ENCODE measurements around the gene SLC9A4. TPM values are rescaled to one million over a fixed set of nuclear protein-coding genes. Genes with fewer than 3 reads are reported as not detected.
"Not testable (repeated sequence)": the region's sequence is repeated elsewhere in the genome, so short reads cannot be mapped to it uniquely, and the experiment has no call there.

The SLC9A4 gene
- total RNA-seq, 2 experiments from 2014 or later, result 0.06 TPM; not detected in 1

- POLR2A ChIA-PET, result no interaction called here
- CTCF ChIA-PET, result no interaction called here
Measured at GRCh38 chr2:102522890-102523289, 49.9 kb downstream of the SLC9A4 start.

GRCh38 chr2:102523651-102524050, 50.6 kb downstream of the SLC9A4 start:
- ChIA-PET CTCF (no interaction called here), POLR2A (no interaction called here)

DNA sequence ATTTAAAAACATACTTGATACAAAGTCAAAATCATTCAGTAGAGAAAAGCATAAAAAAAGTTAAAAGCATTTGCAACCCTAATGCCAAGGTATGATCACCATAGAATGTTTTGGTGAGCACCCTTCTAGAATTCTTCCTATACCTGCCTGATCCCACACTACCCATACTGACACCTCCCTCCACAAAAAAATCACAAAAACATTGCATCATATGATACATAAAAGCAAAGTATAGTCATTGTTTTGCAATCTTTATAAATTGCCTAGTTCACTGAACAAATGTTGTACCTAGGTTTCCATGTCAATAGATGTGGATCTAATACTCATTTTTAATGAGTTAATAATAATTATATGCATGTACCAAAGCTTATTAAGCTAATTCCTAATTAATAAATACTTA, 54.1 kb downstream of the SLC9A4 start:
- ChIA-PET CTCF (no interaction called here), POLR2A (no interaction called here)

GRCh38 chr2:102538491-102538890, 65.5 kb downstream of the SLC9A4 start:
- POLR2A ChIA-PET, result no interaction called here

GRCh38 chr2:102540882-102541281, 67.9 kb downstream of the SLC9A4 start:
- POLR2A ChIA-PET, result no interaction called here
- CTCF ChIA-PET, result no interaction called here

More at GRCh38 chr2:102538491-102538890, 65.5 kb downstream of the SLC9A4 start:
- CTCF ChIA-PET, result no interaction called here

- CTCF ChIA-PET, result no interaction called here
Measured at GRCh38 chr2:102544182-102544581, 71.2 kb downstream of the SLC9A4 start.

DNA sequence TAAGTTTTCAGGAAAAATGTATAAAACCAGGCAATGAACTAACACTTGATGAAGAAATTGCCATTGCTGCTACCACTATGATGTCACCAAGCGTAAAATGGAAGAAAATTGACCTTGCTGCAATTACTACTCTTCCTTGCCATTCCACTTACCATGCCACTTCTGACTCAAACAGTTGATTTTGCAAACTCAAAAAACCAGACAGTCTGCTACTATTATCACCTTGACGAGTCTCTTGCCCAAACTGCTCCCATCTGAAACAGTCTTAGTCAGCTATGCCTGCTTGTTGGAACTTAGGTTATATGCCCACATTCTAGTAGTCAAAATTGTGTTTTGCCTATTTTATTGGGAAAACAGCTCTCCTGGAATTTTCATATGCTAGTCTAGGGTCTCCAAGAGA, 74.4 kb downstream of the SLC9A4 start:
- CTCF ChIA-PET, result no interaction called here
- POLR2A ChIA-PET, result no interaction called here

More at GRCh38 chr2:102544182-102544581, 71.2 kb downstream of the SLC9A4 start:
- POLR2A ChIA-PET, result no interaction called here

DNA sequence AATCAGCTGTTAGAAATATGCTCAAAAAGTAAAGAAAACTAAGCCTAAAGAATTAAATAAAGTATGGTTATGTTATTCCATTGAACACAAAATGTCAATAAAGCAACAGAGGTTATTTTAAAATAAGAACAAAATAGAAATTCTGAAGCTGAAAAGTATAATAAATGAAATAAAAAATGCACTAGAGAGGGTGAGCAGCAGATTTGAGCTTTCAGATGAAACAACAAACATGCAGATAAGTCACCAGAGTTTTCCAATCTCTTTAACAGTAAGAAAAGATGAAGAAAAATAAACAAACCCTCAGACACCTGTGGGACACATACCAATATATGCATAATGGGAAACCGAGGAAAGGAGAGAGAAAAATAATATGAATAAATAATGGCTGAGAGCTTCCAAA, 76.0 kb downstream of the SLC9A4 start:
- ChIA-PET POLR2A (no interaction called here), CTCF (no interaction called here)

GRCh38 chr2:102550151-102550550, 77.1 kb downstream of the SLC9A4 start:
- POLR2A ChIA-PET, result no interaction called here
- CTCF ChIA-PET, result no interaction called here

DNA sequence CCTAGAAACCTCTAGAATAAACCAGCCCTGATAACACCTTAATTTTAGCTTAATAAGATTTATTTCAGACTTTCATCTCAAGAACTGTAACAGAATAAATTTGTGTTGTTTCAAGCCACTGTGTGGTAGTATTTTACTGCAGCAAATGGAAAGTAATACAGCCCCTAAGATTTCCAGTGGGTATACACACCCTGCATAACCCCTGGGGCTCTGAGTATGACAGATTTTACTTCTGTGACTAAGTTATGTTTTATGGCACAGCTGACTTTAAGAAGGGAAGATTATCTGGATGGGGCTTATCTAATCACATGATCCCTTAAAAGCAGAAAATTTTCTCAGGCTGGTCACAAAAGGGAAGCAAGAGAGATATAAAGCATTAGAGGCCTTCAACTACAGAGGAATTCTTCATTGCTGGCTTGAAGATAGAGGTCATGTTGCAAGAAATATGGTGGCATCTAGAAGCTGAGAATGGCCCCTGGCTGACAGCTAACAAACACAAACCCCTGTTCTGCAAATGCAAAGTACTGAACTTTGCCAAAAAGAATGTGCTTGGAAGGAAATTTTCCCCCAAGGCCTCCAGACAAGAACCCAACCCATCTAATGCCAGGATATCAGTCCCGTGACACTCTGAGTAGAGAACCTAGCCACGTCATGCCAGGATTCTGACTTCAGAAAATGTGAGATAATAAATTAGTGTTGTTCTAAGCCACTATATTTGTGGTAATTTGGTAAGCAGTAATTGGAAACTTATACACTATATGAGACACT, 78.5 kb downstream of the SLC9A4 start:
- CTCF ChIA-PET, result no interaction called here
- POLR2A ChIA-PET, result no interaction called here

GRCh38 chr2:102553601-102554000, 80.6 kb downstream of the SLC9A4 start:
- ChIA-PET CTCF (no interaction called here), POLR2A (no interaction called here)

DNA sequence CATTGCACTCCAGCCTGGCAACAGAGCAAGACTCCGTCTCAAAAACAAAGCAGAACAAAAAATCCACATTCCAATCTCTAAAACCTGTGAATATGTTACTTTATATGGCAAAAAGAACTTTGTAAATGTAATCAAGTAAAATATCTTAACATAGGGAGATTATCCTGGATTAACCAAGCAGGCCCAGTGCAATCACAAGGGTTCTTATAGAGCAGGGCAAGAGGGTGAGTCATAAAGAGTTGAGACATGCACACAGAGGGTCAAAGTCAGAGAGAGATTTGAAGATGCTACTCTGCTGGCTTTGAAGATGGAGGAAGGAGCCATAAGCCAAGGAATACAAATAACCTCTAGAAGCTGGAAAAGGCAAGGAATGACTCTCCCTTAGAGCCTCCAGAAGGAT, 85.4 kb downstream of the SLC9A4 start:
- ChIA-PET POLR2A (no interaction called here), CTCF (no interaction called here)

- POLR2A ChIA-PET, CTCF ChIA-PET: not testable (repeated sequence)
Measured at GRCh38 chr2:102562542-102562941, 89.5 kb downstream of the SLC9A4 start.

- CTCF ChIA-PET, result no interaction called here
- POLR2A ChIA-PET, result no interaction called here
Measured at GRCh38 chr2:102575888-102576287, 102.9 kb downstream of the SLC9A4 start.

DNA sequence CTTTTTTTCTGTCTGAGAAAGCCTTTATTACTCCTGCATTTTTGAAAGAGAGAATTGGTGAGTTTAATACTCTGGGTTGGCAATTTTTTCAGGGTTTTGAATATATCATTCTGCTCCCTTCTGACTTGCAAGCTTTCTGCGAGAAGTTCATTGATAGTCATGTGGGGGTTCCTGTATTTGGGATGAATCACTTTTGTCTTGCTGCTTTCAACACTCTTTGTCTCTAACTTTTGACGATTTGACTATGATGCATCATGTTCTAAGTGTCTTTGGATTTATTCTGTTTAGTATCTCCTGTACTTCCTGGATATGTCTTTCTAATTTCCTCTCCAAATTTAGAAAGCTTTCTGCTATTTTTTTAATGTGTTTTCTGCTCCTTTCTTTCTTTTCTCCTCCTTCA, 105.3 kb downstream of the SLC9A4 start:
- POLR2A ChIA-PET, result no interaction called here
- CTCF ChIA-PET, result no interaction called here

DNA sequence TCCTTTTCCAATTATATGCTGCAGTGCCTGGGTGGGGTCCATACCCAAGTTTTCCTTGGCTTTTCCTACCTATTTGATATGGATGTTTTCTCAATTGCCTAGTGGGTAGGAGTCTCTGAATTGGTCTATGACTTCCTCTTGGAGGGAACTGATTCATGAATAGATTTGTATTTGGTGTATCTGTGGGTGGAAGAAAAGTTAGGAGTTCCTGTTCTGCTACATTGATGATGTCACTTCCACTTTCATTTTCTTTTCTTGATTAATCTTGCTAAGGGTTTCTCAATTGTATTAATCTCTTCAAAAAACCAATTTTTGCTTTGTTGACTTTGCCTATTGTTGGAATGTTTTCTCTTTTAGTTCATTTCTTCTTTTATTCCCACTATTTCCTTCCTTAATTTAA, 108.9 kb downstream of the SLC9A4 start:
- POLR2A ChIA-PET, result no interaction called here

DNA sequence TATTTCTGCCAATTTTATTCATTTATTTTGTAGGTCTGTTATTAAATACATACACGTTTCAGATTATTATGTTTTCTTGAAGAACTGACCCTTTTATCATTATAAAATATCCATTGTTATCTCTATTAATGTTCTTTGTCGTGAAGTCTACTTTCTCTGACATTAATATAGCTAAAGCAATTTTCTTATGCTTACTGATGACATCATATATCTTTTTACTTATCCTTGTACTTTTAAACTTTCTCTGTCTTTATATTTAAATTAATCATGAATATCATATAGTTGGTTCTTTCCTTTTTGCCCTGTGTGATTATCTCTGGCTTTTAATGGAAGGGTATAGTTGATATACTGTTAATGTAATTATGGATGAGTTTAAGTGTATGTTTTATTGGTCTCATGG, 109.8 kb downstream of the SLC9A4 start:
- POLR2A ChIA-PET, result no interaction called here

More for the DNA sequence above, 108.9 kb downstream of the SLC9A4 start:
- CTCF ChIA-PET, result no interaction called here

More for the DNA sequence above, 109.8 kb downstream of the SLC9A4 start:
- CTCF ChIA-PET, result no interaction called here

Other genes starting within 250 kb of the SLC9A4 start
- gene IL1RL1, start 161.7 kb upstream of the SLC9A4 start, total RNA-seq, result under 1 TPM; 0.25 to 0.48 TPM
- 10 to 100 TPM; 25.1 to 25.8 TPM for gene IL18R1, start 117.4 kb upstream of the SLC9A4 start, total RNA-seq
- 10 to 100 TPM in 1 of 2 experiments, 1 to 10 TPM in 1; 7.6 to 10.2 TPM for gene IL18RAP, start 50.1 kb upstream of the SLC9A4 start, total RNA-seq
- not detected for gene SLC9A2, start 146.3 kb downstream of the SLC9A4 start, total RNA-seq

Data from activated CD8-positive, alpha-beta memory T cell treated with anti-CD3 and anti-CD28 coated beads for 36 hours (primary cell).